ENCODE results near the gene SBF2. TPM values are rescaled to one million over a fixed set of nuclear protein-coding genes. Genes with fewer than 3 reads are reported as not detected.
A peak's percentile ranks its signal among the peaks of the same experiment; 100 is the strongest.

SBF2 gene
- total and polyA plus RNA-seq, 10 donors, result 3.6 to 70.9 (median 57.1) TPM

DNA sequence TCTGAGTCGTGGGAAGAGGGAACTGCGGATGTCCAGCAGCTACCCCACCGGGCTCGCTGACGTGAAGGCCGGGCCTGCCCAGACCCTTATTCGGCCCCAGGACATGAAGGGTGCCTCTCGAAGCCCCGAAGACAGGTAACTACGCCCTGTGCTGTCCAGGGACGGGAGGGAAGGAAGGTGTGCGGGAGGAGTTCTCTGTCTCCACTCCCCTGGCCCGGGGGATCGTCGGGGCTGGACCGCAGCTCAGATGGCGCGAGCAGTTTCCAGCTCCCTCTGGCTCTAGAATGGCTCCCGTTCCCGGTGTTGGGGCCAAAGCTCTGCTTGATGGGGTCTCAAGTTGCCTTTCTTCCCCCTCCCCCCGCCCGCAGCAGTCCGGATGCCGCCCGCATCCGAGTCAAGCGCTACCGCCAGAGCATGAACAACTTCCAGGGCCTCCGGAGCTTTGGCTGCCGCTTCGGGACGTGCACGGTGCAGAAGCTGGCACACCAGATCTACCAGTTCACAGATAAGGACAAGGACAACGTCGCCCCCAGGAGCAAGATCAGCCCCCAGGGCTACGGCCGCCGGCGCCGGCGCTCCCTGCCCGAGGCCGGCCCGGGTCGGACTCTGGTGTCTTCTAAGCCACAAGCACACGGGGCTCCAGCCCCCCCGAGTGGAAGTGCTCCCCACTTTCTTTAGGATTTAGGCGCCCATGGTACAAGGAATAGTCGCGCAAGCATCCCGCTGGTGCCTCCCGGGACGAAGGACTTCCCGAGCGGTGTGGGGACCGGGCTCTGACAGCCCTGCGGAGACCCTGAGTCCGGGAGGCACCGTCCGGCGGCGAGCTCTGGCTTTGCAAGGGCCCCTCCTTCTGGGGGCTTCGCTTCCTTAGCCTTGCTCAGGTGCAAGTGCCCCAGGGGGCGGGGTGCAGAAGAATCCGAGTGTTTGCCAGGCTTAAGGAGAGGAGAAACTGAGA, 12.2 kb upstream of the SBF2 start:
- Histone ChIP-seq H3K9me3 (no peaks in the 10 kb centered on the region), H3K27ac (peak overlapping the region in 6 of 8 donors; percentile 84 to 94 (median 92)), H3K4me1 (peaks cover 23 to 78% (median 67%) of the 10 kb centered on the region in 6 donors), H3K27me3 (replicated peaks in 1 of 7) (peaks cover 0 to 37% (median 17%) of the 10 kb centered on the region in 7 donors), H3K4me3 (peak overlapping the region; percentile 44 to 96 (median 69)), H3K36me3 (peaks cover 0 to 9% (median 0%) of the 10 kb centered on the region in 6 donors)
- peak; percentile 88 for DNase-seq
- TF ChIP-seq, protein P1, sequence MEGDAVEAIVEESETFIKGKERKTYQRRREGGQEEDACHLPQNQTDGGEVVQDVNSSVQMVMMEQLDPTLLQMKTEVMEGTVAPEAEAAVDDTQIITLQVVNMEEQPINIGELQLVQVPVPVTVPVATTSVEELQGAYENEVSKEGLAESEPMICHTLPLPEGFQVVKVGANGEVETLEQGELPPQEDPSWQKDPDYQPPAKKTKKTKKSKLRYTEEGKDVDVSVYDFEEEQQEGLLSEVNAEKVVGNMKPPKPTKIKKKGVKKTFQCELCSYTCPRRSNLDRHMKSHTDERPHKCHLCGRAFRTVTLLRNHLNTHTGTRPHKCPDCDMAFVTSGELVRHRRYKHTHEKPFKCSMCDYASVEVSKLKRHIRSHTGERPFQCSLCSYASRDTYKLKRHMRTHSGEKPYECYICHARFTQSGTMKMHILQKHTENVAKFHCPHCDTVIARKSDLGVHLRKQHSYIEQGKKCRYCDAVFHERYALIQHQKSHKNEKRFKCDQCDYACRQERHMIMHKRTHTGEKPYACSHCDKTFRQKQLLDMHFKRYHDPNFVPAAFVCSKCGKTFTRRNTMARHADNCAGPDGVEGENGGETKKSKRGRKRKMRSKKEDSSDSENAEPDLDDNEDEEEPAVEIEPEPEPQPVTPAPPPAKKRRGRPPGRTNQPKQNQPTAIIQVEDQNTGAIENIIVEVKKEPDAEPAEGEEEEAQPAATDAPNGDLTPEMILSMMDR (IDR thresholded peaks at IDR 0.05 in 8 of 11, conservative IDR thresholded peaks at IDR 0.05 in 3 of 11), result no peak
- TF ChIP-seq POLR2A (IDR thresholded peaks at IDR 0.05), result no peak
- peak in 2 of 3 donors; percentile 48 to 51 for TF ChIP-seq POLR2AphosphoS5 (IDR thresholded peaks at IDR 0.05)
- 1 to 4% (median 3%) methylated on average over 34 to 65 of the region's 65 CpGs for WGBS, 5 donors
- intact Hi-C loops (cut with DNase I; ENCODE audit: low total_unique reads), result loop anchor here (5.0 kb wide), 1 partner anchor 99 kb away; no protein-coding TSS in a partner anchor

DNA sequence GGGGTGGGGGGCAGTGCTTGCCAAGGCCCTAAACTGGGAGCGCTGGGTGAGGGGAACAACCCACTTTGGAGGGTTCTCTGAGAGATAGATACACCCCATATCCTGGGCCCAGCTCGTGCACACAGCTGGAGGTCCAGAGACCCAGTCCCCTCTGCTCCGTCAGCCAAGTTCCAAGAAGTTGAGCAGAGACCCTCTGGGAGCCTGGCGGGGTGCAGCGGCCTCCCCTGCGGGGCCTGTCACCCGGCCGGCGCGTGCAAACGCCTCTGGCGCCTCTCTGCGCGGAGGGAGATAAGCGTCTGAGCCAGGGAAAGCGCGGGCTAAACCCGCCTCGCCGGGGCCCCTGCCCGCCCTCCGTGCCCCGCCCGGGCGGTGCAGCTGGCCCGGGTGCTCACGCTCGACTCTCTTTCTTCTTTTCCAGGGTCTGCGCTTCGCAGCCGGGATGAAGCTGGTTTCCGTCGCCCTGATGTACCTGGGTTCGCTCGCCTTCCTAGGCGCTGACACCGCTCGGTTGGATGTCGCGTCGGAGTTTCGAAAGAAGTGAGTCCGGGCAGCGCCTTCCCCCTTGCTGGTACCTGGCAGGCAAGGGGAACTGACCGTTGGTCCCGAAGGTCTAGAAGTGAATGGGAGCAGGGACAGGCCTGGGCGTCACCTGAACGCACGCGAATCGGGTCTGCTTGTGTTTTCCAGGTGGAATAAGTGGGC, 11.4 kb upstream of the SBF2 start:
- intact Hi-C loops (cut with DNase I; ENCODE audit: low total_unique reads), result loop anchor here (5.0 kb wide), 1 partner anchor 98 kb away; no protein-coding TSS in a partner anchor
- DNase-seq, result peak; percentile 90

DNA sequence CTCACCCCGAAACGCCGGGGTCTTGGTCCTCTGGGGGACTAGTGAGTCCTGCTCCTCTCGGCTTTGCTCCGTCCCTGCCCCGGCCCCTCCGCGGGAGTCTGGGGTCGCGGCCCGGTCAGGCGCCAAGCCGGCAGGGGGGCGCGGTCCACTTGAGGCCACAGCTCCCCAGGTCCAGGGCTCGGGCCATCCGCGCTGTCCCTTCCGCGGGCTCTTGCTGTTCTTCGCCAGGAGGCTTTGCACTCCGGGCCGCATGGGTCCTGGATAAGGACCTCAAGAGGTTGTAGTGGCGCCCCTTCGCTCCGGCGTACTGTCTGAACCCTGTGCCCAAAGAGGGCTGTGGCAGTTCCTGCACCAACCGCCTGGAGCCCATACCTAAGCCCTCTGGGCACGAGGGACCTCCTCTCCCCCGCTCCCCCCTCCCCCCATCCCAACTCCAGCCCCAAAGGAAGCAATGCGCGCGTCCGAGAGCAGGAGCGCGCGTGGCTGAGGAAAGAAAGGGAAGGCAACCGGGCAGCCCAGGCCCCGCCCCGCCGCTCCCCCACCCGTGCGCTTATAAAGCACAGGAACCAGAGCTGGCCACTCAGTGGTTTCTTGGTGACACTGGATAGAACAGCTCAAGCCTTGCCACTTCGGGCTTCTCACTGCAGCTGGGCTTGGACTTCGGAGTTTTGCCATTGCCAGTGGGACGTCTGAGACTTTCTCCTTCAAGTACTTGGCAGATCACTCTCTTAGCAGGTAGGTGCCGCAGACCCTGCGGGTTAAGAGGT, 10.7 kb upstream of the SBF2 start, which contains the start of gene ADM:
Gene ADM (plus strand): TSS at position 579 of the 767 bp plus-strand sequence. CDS start 628 bp downstream, outside the sequence.
- Histone ChIP-seq H3K36me3 (peaks cover 0 to 9% (median 0%) of the 10 kb centered on the region in 6 donors), H3K27me3 (replicated peaks in 1 of 7) (peaks cover 0 to 37% (median 17%) of the 10 kb centered on the region in 7 donors), H3K9me3 (no peaks in the 10 kb centered on the region), H3K4me1 (peaks cover 23 to 79% (median 69%) of the 10 kb centered on the region in 6 donors), H3K27ac (peak within 1 kb of the TSS; percentile 48 to 94 (median 90)), H3K4me3 (peak within 1 kb of the TSS; percentile 63 to 96 (median 70))
- peak; percentile 93 for DNase-seq
- 1 to 2% (median 2%) methylated on average over 28 to 48 of the region's 48 CpGs for WGBS, 5 donors
- intact Hi-C loops (cut with DNase I; ENCODE audit: low total_unique reads), result loop anchor here (5.0 kb wide), 1 partner anchor 97 kb away; no protein-coding TSS in a partner anchor
- TF ChIP-seq POLR2A (IDR thresholded peaks at IDR 0.05) (peak; percentile 61 to 91 (median 82)), POLR2AphosphoS5 (IDR thresholded peaks at IDR 0.05) (peak; percentile 93 to 99 (median 93))
- TF ChIP-seq, protein P1 (IDR thresholded peaks at IDR 0.05 in 8 of 11, conservative IDR thresholded peaks at IDR 0.05 in 3 of 11), result peak in 9 of 11 experiments; percentile 8 to 70 (median 51)

More for the DNA sequence above, 11.4 kb upstream of the SBF2 start:
- Histone ChIP-seq H3K9me3 (no peaks in the 10 kb centered on the region), H3K36me3 (peaks cover 0 to 9% (median 0%) of the 10 kb centered on the region in 6 donors), H3K4me1 (peaks cover 23 to 79% (median 69%) of the 10 kb centered on the region in 6 donors), H3K27ac (peak overlapping the region in 7 of 8 donors; percentile 84 to 94 (median 92)), H3K27me3 (replicated peaks in 1 of 7) (peaks cover 0 to 37% (median 17%) of the 10 kb centered on the region in 7 donors), H3K4me3 (peak overlapping the region; percentile 44 to 96 (median 69))
- 0 to 1% (median 1%) methylated on average over 33 to 51 of the region's 51 CpGs for whole genome bisulfite sequencing, 5 donors
- TF ChIP-seq, protein P1 (IDR thresholded peaks at IDR 0.05 in 8 of 11, conservative IDR thresholded peaks at IDR 0.05 in 3 of 11), result no peak
- peak; percentile 32 to 75 (median 72) for TF ChIP-seq POLR2AphosphoS5 (IDR thresholded peaks at IDR 0.05)
- TF ChIP-seq POLR2A (IDR thresholded peaks at IDR 0.05), result no peak

Data from spleen (tissue), 11 donors.